ENCODE measurements around the gene B3GALT5.

DNA sequence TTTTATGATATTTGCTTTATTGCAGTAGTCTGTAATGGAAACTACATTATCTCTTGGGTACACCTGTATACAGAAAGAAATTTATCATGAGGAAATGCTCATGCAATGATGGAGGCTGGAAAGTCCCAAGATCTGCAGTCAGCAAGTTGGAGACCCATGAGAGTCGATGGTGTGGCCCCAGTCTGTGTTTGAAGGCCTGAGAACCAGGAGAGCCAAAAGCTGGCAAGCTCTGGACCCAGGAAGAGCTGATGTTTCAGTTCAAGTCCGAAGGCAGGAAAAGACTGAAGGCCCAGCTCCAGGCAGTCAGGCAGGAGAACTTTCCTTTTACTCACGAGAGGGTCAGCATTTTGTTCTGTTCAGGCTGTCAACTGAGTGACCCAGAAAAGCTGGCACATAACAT lies 42.2 kb downstream of the B3GALT5 start:
- TF ChIP-seq, protein P1, sequence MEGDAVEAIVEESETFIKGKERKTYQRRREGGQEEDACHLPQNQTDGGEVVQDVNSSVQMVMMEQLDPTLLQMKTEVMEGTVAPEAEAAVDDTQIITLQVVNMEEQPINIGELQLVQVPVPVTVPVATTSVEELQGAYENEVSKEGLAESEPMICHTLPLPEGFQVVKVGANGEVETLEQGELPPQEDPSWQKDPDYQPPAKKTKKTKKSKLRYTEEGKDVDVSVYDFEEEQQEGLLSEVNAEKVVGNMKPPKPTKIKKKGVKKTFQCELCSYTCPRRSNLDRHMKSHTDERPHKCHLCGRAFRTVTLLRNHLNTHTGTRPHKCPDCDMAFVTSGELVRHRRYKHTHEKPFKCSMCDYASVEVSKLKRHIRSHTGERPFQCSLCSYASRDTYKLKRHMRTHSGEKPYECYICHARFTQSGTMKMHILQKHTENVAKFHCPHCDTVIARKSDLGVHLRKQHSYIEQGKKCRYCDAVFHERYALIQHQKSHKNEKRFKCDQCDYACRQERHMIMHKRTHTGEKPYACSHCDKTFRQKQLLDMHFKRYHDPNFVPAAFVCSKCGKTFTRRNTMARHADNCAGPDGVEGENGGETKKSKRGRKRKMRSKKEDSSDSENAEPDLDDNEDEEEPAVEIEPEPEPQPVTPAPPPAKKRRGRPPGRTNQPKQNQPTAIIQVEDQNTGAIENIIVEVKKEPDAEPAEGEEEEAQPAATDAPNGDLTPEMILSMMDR (IDR thresholded peaks at IDR 0.05), result no peak
- TF ChIP-seq POLR2A (IDR thresholded peaks at IDR 0.05), result no peak

Data from testis (tissue), 2 donors.